GM23248 (cell line): ENCODE measurements around the gene ZNF850.

ENCODE experiments used
- EZH2 ChIP-seq: fragments of 200-600 bp; sonication (generic); IDR thresholded peaks from 2 replicates; pipeline ENCODE4 v1.6.1; 2018; ENCODE audit warnings: antibody characterized with exemption, mild to moderate bottlenecking; ENCODE audit not compliant: insufficient read depth, poor library complexity, severe bottlenecking
- EZH2phosphoT487 ChIP-seq: fragments of 200-600 bp; sonication (generic); IDR thresholded peaks from 2 replicates; pipeline ENCODE4 v1.6.1; 2018; ENCODE audit warnings: antibody characterized with exemption, moderate library complexity, mild to moderate bottlenecking, low read depth; ENCODE audit not compliant: insufficient read depth

DNA sequence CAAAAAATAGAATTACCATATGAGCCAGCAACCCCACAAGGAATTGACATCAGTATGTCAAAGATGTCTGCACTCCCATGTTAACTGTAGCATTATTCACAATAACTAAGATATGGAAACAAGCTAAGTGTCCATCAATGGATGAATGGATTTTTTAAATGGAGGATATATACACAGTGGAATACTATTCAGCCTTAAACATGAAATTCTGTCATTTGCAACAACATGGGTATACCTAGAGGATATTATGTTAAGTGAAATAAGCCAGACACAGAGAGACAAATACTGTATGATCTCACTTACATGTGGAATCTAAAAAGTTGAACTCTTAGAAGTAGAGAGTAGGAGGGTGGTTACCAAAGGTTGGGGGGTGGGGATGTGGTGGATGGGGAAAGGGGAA, 93.2 kb downstream of the ZNF850 start:
- TF ChIP-seq EZH2 = no peak
- TF ChIP-seq EZH2phosphoT487 = no peak
